ENCODE measurements around the gene DGKD.

DNA sequence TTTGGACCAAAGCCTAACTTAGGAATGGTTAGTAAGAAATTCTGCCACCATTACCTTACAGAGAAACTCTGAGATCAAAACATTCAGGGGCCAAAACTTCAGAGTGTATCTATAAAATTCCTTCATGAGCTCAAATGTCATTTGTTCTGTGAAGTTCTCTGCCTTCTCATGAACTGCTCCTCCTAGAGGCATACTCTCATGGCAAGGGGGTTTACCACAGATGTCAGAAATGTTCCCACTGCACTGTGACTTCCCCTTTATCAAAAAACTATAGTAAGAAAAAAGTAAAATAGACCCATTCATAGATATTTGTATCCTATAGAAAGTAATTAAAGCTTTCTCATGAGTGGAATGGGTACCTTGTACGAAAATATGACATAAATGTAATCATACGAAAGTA is 143.8 kb downstream of the DGKD start:
- no peak for TF ChIP-seq CTCF (IDR thresholded peaks at IDR 0.05; ENCODE audit: insufficient read depth, low read length, poor library complexity, severe bottlenecking)
- TF ChIP-seq EZH2phosphoT487 (conservative IDR thresholded peaks at IDR 0.05; ENCODE audit: low read length): no peak
